NCI-H1436 treated with DMSO at 0.1 percent for 48 hours (cell line): ENCODE data around the gene NUP50.

ENCODE experiments used
- DNase-seq: peaks from one replicate; lab custom pipeline; 2025; lab: John Stamatoyannopoulos, UW

Gene NUP50

DNA sequence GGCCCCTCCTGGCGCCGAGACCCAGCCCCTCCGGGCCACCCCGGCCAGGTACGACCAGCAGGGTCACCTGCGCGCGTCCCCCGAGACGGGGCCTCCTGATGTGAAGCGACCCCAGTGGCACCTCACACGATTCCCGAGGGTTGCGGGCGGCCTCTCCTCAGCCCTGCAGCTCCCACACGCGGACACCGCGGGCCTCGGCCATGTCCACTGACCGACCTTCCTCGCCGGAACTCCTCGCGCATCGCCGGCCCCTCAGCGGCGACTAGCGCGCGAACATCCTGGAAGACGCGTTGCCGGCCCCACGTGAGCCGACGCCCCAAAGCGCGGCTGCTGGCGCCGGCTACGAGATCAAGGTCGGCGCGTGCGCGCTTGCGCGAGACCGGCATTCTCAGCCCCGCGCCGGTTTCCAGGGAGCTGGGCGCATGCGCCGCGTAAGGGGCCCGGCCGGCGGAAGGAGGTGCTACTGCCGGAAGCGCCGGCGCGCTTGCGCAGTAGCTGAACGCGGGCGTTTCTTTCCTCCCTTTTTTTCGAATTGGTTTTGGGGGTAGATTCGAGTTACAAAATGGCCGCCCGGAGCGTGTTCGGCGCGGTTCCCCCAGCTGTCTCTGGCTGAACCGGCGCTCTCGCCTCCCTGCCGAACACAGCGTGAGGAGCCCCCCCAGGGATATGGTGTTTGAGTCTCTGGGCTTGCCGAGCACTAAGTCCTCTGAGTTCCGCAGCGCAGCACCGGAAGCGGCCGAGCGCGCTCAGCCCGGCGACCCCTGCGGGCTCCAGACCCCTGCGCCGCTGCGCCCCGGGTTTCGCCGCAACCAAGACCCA lies at the start of gene NUP50:
Gene NUP50, plus strand, starts transcription at position 475 of the 819 bp plus-strand sequence. CDS start 4,253 bp downstream, outside the sequence.
- peak; percentile 81 for DNase-seq

DNA sequence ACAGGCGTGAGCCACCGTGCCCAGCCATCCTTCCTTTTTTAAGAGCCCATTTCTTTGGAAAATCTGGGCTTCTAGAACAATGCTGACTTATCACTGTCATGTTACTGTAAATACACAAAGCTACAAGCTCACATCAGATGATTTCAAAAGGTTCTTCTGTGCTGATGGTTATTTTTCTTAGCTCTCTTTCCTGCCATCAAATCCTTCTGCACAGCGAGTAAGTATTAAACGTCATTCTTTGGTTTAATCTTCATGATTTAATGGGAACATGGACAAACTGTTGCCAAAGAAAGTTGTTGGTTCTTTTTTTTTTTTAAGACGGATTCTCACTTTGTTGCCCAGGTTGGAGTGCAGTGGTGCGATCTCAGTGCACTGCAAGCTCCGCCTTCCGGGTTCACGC lies 43.3 kb upstream of the NUP50 start:
- DNase-seq = no peak

- no peak for DNase-seq
Observed at GRCh38 chr22:45120931-45121330, 42.8 kb upstream of the NUP50 start.

DNA sequence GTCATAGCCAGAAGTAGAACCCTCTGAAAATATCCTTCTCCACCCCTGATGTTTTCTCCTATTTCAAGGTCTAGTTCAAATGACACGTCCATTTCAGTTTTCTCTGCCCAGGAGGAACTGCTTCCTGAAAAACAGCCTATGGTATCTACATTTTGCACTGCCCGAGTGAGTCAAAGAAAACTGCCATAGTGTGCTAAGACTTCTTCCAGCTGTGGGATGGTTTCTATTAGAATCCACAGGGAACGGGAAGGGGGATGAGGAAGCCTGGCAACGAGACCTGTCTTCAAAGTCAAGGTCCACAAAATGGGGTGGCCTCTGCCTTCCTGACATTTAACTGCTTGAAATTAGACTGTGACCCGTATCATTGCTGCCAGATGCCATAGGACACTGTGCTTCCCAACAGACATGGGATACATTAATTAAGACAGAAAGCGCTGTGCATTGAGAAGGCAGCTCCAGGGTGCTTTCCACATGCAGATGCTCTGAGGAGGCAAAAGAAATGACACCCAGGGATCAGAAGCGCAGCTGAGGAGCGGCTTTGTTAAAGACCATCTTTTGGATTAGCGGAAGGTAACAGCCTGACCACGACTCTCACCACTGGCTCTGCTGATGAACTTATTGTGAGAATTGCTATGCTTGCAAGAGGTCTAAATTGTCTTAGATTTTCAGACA lies 39.4 kb upstream of the NUP50 start:
- DNase-seq = no peak

DNA sequence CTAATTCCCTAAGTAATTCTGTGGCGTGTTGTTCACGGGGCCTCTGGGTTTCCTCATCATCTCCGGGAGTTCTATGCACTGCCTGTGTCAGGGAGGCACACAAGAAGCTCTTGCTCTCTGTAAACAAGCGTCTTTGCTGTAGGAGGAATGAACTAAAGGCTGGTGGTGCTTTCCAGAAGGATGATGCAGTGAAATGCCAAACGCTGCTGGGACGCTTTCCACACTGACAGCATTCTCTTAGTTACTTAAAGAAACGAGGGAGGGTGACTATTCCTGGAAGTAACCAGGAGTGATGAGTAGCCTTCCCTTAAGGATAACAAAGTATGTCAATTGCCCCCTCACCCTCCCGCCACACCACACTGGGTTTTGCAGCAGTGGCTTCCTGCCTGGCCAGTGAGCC lies 38.5 kb upstream of the NUP50 start:
- no peak for DNase-seq

DNA sequence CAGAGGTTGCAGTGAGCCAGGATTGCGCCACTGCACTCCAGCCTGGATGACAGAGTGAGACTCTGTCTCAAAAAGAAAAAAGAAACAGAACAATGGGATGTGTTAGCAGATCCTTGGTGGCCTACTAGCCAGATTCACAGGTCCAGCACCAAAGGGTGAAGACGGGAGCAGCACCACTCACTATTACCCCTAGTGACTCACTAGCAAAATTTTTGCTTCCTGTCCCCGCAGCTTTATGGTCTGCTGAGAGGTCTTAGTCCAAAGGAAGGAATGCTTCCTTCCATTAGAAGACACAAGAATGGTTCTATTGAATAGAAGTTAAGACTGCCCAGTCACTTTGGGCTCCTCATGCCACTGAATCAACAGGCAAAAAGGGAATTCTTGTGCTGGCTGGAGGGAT lies 35.9 kb upstream of the NUP50 start:
- DNase-seq = no peak

- no peak for DNase-seq
Observed at GRCh38 chr22:45129703-45130524, 33.8 kb upstream of the NUP50 start.

GRCh38 chr22:45130891-45131290 lies 32.8 kb upstream of the NUP50 start:
- DNase-seq = no peak

GRCh38 chr22:45131749-45132148 lies 32.0 kb upstream of the NUP50 start:
- DNase-seq = no peak

DNA sequence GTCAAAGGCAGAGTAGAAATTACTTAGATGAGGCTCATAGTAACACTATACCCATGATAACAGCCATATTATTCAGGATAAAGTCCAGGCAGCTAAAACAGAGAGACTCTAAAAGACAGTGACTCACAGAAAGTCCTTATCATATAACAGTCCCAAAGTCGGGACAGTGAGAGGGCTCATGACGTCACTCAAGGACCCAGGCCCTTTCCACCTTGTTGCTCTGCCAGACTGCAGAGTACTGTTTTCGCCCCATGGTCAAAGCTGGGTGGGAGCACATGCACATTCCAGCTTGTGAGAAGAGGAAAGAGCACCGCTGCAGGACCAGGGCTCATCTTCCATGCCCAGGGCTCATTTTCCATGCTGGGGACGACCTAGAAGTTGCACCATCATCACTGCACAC lies 29.4 kb upstream of the NUP50 start:
- no peak for DNase-seq

DNA sequence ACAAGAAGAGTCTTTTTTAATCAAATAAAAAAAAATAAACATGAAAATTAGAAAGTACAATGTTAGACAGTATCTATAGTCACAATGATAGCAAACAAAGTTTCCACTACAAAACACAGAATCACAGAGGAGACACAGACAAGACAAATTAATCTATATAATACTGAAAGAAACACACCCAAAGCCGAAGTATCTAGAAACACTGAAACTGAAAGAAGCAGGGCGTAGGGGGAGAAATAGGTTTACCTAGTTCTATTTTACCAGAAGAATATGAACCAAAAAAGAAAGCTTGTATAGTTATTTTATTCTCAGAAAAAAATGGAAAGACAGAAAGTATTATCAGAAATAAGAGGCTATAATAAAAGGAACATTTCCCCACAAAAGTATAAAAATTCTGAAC lies 27.1 kb upstream of the NUP50 start:
- no peak for DNase-seq

DNA sequence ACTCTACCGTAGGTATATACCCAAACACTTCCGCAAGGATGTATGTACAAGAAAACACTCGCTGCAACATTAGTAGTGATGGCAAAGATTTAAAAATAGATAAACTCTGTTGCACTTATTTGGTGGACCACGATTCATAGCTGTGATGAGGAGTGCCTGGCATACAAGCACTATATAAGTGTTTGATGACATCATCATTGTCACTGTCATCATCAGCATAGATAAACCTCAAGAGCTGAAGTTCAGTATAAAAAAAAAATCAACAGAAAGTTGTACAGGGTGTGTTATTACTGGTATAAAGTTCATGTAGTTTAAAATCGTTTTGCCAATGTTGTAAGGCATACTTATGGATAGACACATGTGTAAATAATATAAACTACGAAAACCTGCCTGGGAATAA lies 24.0 kb upstream of the NUP50 start:
- no peak for DNase-seq

DNA sequence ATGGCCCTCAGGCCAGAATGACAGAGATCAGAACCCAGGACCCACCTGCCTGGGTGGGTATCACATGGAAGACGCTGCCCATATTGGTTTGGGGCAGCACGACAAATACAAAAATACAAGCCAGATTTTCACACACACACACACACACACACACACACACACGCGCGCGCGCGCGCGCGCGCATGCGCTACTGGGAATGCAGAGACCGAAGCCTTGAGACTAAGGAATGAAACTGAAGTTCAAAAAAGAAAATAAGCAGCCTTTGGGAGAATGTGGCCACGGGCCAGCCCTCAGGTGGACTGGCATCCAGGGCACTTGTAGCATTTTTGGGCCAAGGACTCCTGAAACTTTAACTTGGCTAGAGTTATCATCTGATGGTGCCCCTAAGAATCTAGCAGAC lies 21.3 kb upstream of the NUP50 start:
- DNase-seq = no peak

DNA sequence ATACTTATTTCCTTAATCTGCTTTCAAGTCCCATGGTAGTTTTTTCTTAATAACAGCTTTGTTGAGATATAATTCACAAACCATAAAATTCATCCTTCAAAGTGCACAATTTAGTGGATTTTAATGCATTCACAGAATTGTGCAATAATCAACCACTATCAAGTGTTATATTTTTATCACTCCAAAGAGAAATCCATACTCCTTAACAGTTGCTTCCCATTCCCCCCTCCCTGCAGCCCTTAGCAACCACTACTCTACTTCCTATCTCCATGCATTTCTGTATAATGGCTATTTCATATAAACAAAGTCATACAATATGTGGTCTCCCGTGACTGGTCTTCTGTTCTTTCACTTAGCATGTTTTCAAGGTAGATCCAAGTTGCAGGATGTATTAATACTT lies 18.8 kb upstream of the NUP50 start:
- DNase-seq = no peak

GRCh38 chr22:45149671-45150070 lies 14.1 kb upstream of the NUP50 start:
- no peak for DNase-seq

GRCh38 chr22:45150139-45150538 lies 13.6 kb upstream of the NUP50 start:
- no peak for DNase-seq

- no peak for DNase-seq
Observed at GRCh38 chr22:45151503-45151902, 12.2 kb upstream of the NUP50 start.

GRCh38 chr22:45154383-45154782 lies 9.3 kb upstream of the NUP50 start:
- no peak for DNase-seq

GRCh38 chr22:45155050-45155840 lies 8.5 kb upstream of the NUP50 start:
- no peak for DNase-seq

DNA sequence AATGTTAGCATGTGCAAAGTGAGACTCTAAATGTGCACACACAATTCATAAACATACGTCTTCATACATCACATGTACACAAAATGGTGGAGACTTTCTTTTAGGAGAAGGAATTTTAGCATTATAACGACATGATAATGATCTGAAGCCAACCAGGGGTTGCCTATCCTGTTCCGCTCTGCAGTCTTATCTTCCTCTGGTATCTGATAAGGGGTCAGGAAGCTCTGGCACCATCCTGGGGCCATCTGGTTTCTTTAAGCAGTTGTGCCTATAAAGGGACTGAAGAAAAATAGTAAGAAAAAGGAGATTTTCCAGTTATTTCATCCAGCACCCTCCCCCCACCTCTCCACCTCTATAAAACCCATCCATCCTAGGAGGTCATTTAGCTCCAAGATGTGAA lies 5.8 kb upstream of the NUP50 start:
- no peak for DNase-seq

GRCh38 chr22:45159652-45160462 lies 3.9 kb upstream of the NUP50 start:
- no peak for DNase-seq
